Mesothelial cell of epicardium (in vitro differentiated cells): ENCODE measurements around the gene DPP6. TPM values are rescaled to one million over a fixed set of nuclear protein-coding genes. Genes with fewer than 3 reads are reported as not detected.

ENCODE experiments used
- DNase-seq, 2 experiments: peaks; one replicate each; pipeline ENCODE4 v3.0.0; 2021; ENCODE audit warnings: low spot score in 2 of 2; ENCODE audit not compliant: unreplicated experiment in 2 of 2
- H3K27ac Mint-ChIP-seq: 2 replicates; pipeline ENCODE4 v1.8.0; 2021; ENCODE audit warnings: mixed read lengths
- H3K27me3 Mint-ChIP-seq: 2 replicates; pipeline ENCODE4 v1.8.0; 2021; ENCODE audit warnings: low read depth, mixed read lengths
- H3K36me3 Mint-ChIP-seq: 2 replicates; pipeline ENCODE4 v1.8.0; 2021; ENCODE audit warnings: mixed read lengths
- H3K4me1 Mint-ChIP-seq: 2 replicates; pipeline ENCODE4 v1.8.0; 2021; ENCODE audit warnings: mixed read lengths
- H3K4me3 Mint-ChIP-seq: 2 replicates; pipeline ENCODE4 v1.8.0; 2021; ENCODE audit warnings: mild to moderate bottlenecking, moderate library complexity, mixed read lengths
- H3K9me3 Mint-ChIP-seq: 2 replicates; pipeline ENCODE4 v1.8.0; 2021; ENCODE audit warnings: mixed read lengths
- CTCF ChIP-seq: fragments of 200-600 bp; sonication (generic); IDR thresholded peaks from one replicate; pipeline ENCODE4 v1.5.0; 2021; ENCODE audit warnings: antibody characterized with exemption; ENCODE audit not compliant: unreplicated experiment
- total RNA-seq: library from RNA; stranded (reverse); gene quantifications from 3 replicates; pipeline ENCODE4 v1.2.1, GENCODE V29; 2021

The DPP6 gene
- total RNA-seq, 1 donor from 2014 or later = 0.09 TPM

- H3K27me3 Mint-ChIP-seq = no peaks in the 10 kb centered on the region
- no peaks in the 10 kb centered on the region for H3K4me1 Mint-ChIP-seq
- no peak overlapping the region for H3K27ac Mint-ChIP-seq
- H3K36me3 Mint-ChIP-seq = no peaks in the 10 kb centered on the region
- no peak for DNase-seq
- TF ChIP-seq CTCF = no peak
- no peak overlapping the region for H3K4me3 Mint-ChIP-seq
- no peaks in the 10 kb centered on the region for H3K9me3 Mint-ChIP-seq
Measured at GRCh38 chr7:154759989-154760388, 707.8 kb downstream of the DPP6 start.

GRCh38 chr7:154765118-154765517 is 712.9 kb downstream of the DPP6 start:
- no peak for TF ChIP-seq CTCF
- H3K27me3 Mint-ChIP-seq = peaks cover 7% of the 10 kb centered on the region
- no peak overlapping the region for H3K27ac Mint-ChIP-seq
- no peaks in the 10 kb centered on the region for H3K4me1 Mint-ChIP-seq
- peaks cover 3% of the 10 kb centered on the region for H3K9me3 Mint-ChIP-seq
- H3K36me3 Mint-ChIP-seq = no peaks in the 10 kb centered on the region
- H3K4me3 Mint-ChIP-seq = no peak overlapping the region
- no peak for DNase-seq

GRCh38 chr7:154767142-154767541 is 714.9 kb downstream of the DPP6 start:
- H3K4me1 Mint-ChIP-seq = no peaks in the 10 kb centered on the region
- no peaks in the 10 kb centered on the region for H3K36me3 Mint-ChIP-seq
- no peak for DNase-seq
- peaks cover 5% of the 10 kb centered on the region for H3K9me3 Mint-ChIP-seq
- H3K27ac Mint-ChIP-seq = no peak overlapping the region
- H3K27me3 Mint-ChIP-seq = peaks cover 7% of the 10 kb centered on the region
- H3K4me3 Mint-ChIP-seq = no peak overlapping the region
- no peak for TF ChIP-seq CTCF

GRCh38 chr7:154767821-154768415 is 715.7 kb downstream of the DPP6 start:
- no peak for TF ChIP-seq CTCF
- no peak overlapping the region for H3K4me3 Mint-ChIP-seq
- no peak overlapping the region for H3K27ac Mint-ChIP-seq
- H3K27me3 Mint-ChIP-seq = peaks cover 7% of the 10 kb centered on the region
- no peaks in the 10 kb centered on the region for H3K4me1 Mint-ChIP-seq
- no peak for DNase-seq
- H3K36me3 Mint-ChIP-seq = no peaks in the 10 kb centered on the region
- peaks cover 8% of the 10 kb centered on the region for H3K9me3 Mint-ChIP-seq

- Mint-ChIP-seq H3K27me3 (peaks cover 7% of the 10 kb centered on the region), H3K4me1 (no peaks in the 10 kb centered on the region), H3K27ac (no peak overlapping the region), H3K9me3 (peaks cover 8% of the 10 kb centered on the region), H3K4me3 (no peak overlapping the region), H3K36me3 (no peaks in the 10 kb centered on the region)
- no peak for DNase-seq
- no peak for TF ChIP-seq CTCF
Measured at GRCh38 chr7:154769001-154769400, 716.8 kb downstream of the DPP6 start.

- no peaks in the 10 kb centered on the region for H3K4me1 Mint-ChIP-seq
- H3K36me3 Mint-ChIP-seq = no peaks in the 10 kb centered on the region
- TF ChIP-seq CTCF = no peak
- H3K4me3 Mint-ChIP-seq = no peak overlapping the region
- peaks cover 7% of the 10 kb centered on the region for H3K27me3 Mint-ChIP-seq
- H3K27ac Mint-ChIP-seq = no peak overlapping the region
- H3K9me3 Mint-ChIP-seq = peaks cover 8% of the 10 kb centered on the region
- no peak for DNase-seq
Measured at GRCh38 chr7:154769527-154769926, 717.3 kb downstream of the DPP6 start.
